ENCODE data around the gene OR4D9.
"Not testable (repeated sequence)": the region's sequence is repeated elsewhere in the genome, so short reads cannot be mapped to it uniquely, and the experiment has no call there.

OR4D9 gene

DNA sequence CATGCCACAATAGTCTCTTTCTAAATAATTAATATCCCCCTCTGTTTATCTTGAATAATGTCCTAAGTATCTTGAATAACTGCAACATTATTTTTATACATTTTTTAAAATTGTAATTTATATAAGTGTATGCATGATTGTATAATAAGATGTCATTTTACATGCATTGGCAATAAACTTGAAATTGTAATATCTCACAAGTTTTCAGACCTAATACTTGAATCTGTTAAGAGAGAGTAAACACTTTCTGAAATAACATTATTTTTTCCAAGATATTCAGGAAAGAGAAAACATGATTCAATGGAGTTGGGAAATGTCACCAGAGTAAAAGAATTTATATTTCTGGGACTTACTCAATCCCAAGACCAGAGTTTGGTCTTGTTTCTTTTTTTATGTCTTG, 8.1 kb upstream of the OR4D9 start, which contains the start of gene OR4D11:
Gene OR4D11, plus strand, starts transcription at position 301 of the 400 bp plus-strand sequence. Its CDS starts 0 bp downstream, at position 301.
- no peak within 1 kb of the TSS for H3K4me3 ChIP-seq (ENCODE audit: low read depth, low read length)
- TF ChIP-seq, protein P1, sequence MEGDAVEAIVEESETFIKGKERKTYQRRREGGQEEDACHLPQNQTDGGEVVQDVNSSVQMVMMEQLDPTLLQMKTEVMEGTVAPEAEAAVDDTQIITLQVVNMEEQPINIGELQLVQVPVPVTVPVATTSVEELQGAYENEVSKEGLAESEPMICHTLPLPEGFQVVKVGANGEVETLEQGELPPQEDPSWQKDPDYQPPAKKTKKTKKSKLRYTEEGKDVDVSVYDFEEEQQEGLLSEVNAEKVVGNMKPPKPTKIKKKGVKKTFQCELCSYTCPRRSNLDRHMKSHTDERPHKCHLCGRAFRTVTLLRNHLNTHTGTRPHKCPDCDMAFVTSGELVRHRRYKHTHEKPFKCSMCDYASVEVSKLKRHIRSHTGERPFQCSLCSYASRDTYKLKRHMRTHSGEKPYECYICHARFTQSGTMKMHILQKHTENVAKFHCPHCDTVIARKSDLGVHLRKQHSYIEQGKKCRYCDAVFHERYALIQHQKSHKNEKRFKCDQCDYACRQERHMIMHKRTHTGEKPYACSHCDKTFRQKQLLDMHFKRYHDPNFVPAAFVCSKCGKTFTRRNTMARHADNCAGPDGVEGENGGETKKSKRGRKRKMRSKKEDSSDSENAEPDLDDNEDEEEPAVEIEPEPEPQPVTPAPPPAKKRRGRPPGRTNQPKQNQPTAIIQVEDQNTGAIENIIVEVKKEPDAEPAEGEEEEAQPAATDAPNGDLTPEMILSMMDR (IDR thresholded peaks at IDR 0.05; ENCODE audit: low read depth, low read length), result no peak

- no peak overlapping the region for H3K4me3 ChIP-seq (ENCODE audit: low read depth, low read length)
- TF ChIP-seq, protein P1 (IDR thresholded peaks at IDR 0.05; ENCODE audit: low read depth, low read length), result no peak
Observed at GRCh38 chr11:59511675-59512074, 336 bp downstream of the OR4D9 start.

GRCh38 chr11:59520139-59520538, 8.8 kb downstream of the OR4D9 start:
- H3K4me3 ChIP-seq (ENCODE audit: low read depth, low read length), result not testable (repeated sequence)

- no peak overlapping the region for H3K4me3 ChIP-seq (ENCODE audit: low read depth, low read length)
- TF ChIP-seq, protein P1 (IDR thresholded peaks at IDR 0.05; ENCODE audit: low read depth, low read length), result no peak
Observed at GRCh38 chr11:59520741-59521140, 9.4 kb downstream of the OR4D9 start.

- no peak overlapping the region for H3K4me3 ChIP-seq (ENCODE audit: low read depth, low read length)
- TF ChIP-seq, protein P1 (IDR thresholded peaks at IDR 0.05; ENCODE audit: low read depth, low read length), result no peak
Observed at GRCh38 chr11:59523541-59523940, 12.2 kb downstream of the OR4D9 start.

GRCh38 chr11:59528711-59529110, 17.4 kb downstream of the OR4D9 start:
- TF ChIP-seq, protein P1 (IDR thresholded peaks at IDR 0.05; ENCODE audit: low read depth, low read length), result no peak
- no peak overlapping the region for H3K4me3 ChIP-seq (ENCODE audit: low read depth, low read length)

DNA sequence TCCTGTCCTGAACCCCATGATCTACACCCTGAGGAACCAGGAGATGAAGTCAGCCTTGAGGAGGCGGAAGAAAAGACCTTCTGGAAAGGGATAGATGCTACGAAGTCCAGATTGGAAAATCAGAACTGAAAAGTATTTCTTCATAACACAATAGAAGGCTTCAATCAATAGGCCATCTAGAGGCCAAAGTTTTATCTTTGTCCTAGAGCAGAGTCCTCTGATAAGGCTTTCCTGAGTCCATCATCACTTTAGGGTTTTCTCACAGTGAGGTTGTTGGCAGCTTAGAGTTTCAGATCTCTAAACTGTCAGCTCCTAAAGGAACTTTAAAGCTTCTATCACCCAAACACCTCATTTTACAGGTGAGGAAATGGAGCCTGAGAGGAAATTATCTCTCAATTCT, 21.3 kb downstream of the OR4D9 start:
- H3K4me3 ChIP-seq (ENCODE audit: low read depth, low read length), result no peak overlapping the region
- TF ChIP-seq, protein P1 (IDR thresholded peaks at IDR 0.05; ENCODE audit: low read depth, low read length), result no peak

DNA sequence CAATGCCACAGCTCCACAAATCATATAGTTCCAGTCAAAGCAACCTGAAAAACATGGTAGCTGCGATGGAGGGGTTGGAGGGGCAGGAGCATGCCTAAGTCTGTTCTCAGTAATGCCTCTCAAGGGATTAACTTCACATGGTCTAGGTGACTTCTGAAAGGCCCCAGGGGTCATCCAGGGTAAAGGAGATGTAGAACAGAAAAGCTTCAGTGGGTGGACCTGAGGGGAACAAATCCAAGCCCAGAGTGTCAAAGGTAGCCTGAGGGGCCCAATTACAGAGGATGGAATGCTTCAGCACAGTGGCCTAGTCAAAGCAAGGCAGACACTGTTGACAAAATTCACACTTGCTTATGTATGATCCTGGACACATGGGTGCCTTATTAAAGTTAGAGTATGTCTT, 23.3 kb downstream of the OR4D9 start:
- TF ChIP-seq, protein P1 (IDR thresholded peaks at IDR 0.05; ENCODE audit: low read depth, low read length), result no peak
- H3K4me3 ChIP-seq (ENCODE audit: low read depth, low read length), result no peak overlapping the region

Measured in WI38 (cell line).